Measurements from ENCODE around the gene SPTBN1. TPM values are rescaled to one million over a fixed set of nuclear protein-coding genes. Genes with fewer than 3 reads are reported as not detected.

The SPTBN1 gene
- total and polyA plus RNA-seq, 2 of the 4 experiments (the other 2 are of a cell fraction), result 49.1 to 241 TPM

DNA sequence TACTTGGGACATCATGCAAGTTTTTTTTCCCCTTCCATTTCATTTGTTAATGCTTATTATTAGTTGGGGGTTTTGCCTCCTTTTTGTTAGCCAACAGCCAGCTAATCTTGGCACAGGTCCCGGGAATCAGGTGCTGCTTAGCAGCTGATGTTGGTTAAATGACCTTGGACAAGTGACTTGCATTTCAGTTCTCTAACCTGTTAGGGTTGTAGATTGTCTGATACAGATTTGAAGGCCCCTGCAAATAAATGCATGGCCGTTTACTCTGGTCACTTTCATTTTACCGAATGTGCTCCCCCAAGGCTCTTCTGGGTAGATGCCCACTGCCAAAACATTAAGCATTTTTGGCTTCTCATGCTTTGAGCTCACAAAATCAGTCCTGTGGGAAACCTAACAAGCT, 120.9 kb downstream of the SPTBN1 start:
- WGBS, 2 experiments (ENCODE audit: extremely low coverage in 2 of 2, insufficient read length in 1 of 2), result no CpG with 5 or more reads among the region's 3 CpGs
- Histone ChIP-seq H3K4ac (ENCODE audit: low read depth, low read length) (no peak overlapping the region), H2AFZ (replicated peaks; ENCODE audit: low read length, poor library complexity) (no peak overlapping the region), H3K27me3 (ENCODE audit: control insufficient read depth, insufficient read depth, low read length) (no peaks in the 10 kb centered on the region), H3K9me1 (ENCODE audit: insufficient read depth, low read length) (peaks cover 37% of the 10 kb centered on the region), H3K4me1 (ENCODE audit: control insufficient read depth, insufficient read depth, low read length) (peaks cover 28% of the 10 kb centered on the region), H4K8ac (ENCODE audit: low read depth in 2 of 2, low read length in 2 of 2) (no peak overlapping the region), H2AK9ac (replicated peaks; ENCODE audit: low read depth, low read length, poor library complexity) (no peak overlapping the region), H3K56ac (ENCODE audit: extremely low read depth, insufficient read depth, low read length) (no peak overlapping the region), H2BK120ac (ENCODE audit: low read depth, low read length) (no peak overlapping the region), H3K4me3 (ENCODE audit: insufficient read depth, low read depth, low read length) (no peak overlapping the region), H3K9me3 (ENCODE audit: control insufficient read depth, insufficient read depth, low read length) (no peaks in the 10 kb centered on the region), H2AK5ac (ENCODE audit: low read depth, low read length) (no peak overlapping the region), H3K4me2 (ENCODE audit: low read depth, low read length) (no peak overlapping the region), H2BK20ac (ENCODE audit: low read depth, low read length) (no peak overlapping the region), H4K20me1 (ENCODE audit: insufficient read depth, low read length) (peaks cover 40% of the 10 kb centered on the region; the same call in 1 of the 2 replicates), H3K9ac (ENCODE audit: low read depth, low read length) (no peak overlapping the region), H3K79me1 (ENCODE audit: low read depth in 1 of 2, low read length in 2 of 2) (peaks cover 58 to 82% of the 10 kb centered on the region in 2 experiments), H3K18ac (ENCODE audit: low read depth, low read length) (no peak overlapping the region), H4K5ac (ENCODE audit: low read depth, low read length) (no peak overlapping the region), H2BK15ac (ENCODE audit: low read depth, low read length) (no peak overlapping the region), H2BK5ac (ENCODE audit: low read depth, low read length, poor library complexity, severe bottlenecking) (no peak overlapping the region), H4K91ac (ENCODE audit: insufficient read depth, low read depth, low read length) (no peak overlapping the region), H3K36me3 (ENCODE audit: control insufficient read depth, insufficient read depth, low read length) (peaks cover 1% of the 10 kb centered on the region; the same call in 1 of the 2 replicates), H3K14ac (replicated peaks; ENCODE audit: low read depth, low read length) (no peak overlapping the region), H3K27ac (ENCODE audit: insufficient read depth, low read length) (no peak overlapping the region), H3K23ac (ENCODE audit: low read depth, low read length) (no peak overlapping the region)
- ChIA-PET CTCF (interaction anchor here (1.3 kb wide), 1 partner anchor 23 kb away, joined by 3 read pairs; no protein-coding TSS in a partner anchor), POLR2A (ENCODE audit: unreplicated experiment) (no interaction called here)
- in situ Hi-C loops (cut with MboI; ENCODE audit: low sequenced_read_pairs) (no loop called here), dilution Hi-C loops (cut with HindIII; ENCODE audit: low sequenced_read_pairs, unreplicated experiment) (no loop called here), intact Hi-C loops (cut with micrococcal nuclease) (no loop called here)
- DNase-seq (no peak), ATAC-seq (ENCODE audit: low read depth) (no peak)
- BruUV-seq (replicated peaks), result no TSS peak
- TF ChIP-seq MXI1 (IDR thresholded peaks at IDR 0.05; ENCODE audit: borderline replicate concordance, low read depth, low read length), result no peak

All from IMR-90 (cell line).